ENCODE measurements around the gene ZGRF1. TPM values are rescaled to one million over a fixed set of nuclear protein-coding genes. Genes with fewer than 3 reads are reported as not detected.
"Not testable (repeated sequence)": the region's sequence is repeated elsewhere in the genome, so short reads cannot be mapped to it uniquely, and the experiment has no call there.

ZGRF1 gene
- polyA plus RNA-seq, 1 experiment: 2.0 TPM

GRCh38 chr4:112502871-112503270 is 133.8 kb downstream of the ZGRF1 start:
- H3K27ac ChIP-seq (ENCODE audit: low read depth, low read length): no peak overlapping the region
- H3K4me3 ChIP-seq (ENCODE audit: low read depth, low read length): no peak overlapping the region
- no peak for DNase-seq (ENCODE audit: low read depth, low spot score)
- CTCF ChIA-PET: interaction anchor here (0.7 to 1.7 kb wide), 4 partner anchors 14 to 262 kb away, joined by 3 to 5 read pairs (median 3); no protein-coding TSS in a partner anchor
- no peak for TF ChIP-seq CTCF (IDR thresholded peaks at IDR 0.05; ENCODE audit: low read depth, low read length)
- POLR2A ChIA-PET: no interaction called here
- peaks cover 15% of the 10 kb centered on the region for H3K27me3 ChIP-seq (ENCODE audit: control insufficient read depth, insufficient read depth, low read length)
- H3K9me3 ChIP-seq (ENCODE audit: control insufficient read depth, insufficient read depth, low read length): no peaks in the 10 kb centered on the region

GRCh38 chr4:112492321-112492720 is 144.4 kb downstream of the ZGRF1 start:
- no peaks in the 10 kb centered on the region for H3K9me3 ChIP-seq (ENCODE audit: control insufficient read depth, insufficient read depth, low read length)
- TF ChIP-seq CTCF (IDR thresholded peaks at IDR 0.05; ENCODE audit: low read depth, low read length): no peak
- no peaks in the 10 kb centered on the region for H3K27me3 ChIP-seq (ENCODE audit: control insufficient read depth, insufficient read depth, low read length)
- H3K4me3 ChIP-seq (ENCODE audit: low read depth, low read length): no peak overlapping the region
- CTCF ChIA-PET: no interaction called here
- POLR2A ChIA-PET: no interaction called here
- no peak for DNase-seq (ENCODE audit: low read depth, low spot score)
- no peak overlapping the region for H3K27ac ChIP-seq (ENCODE audit: low read depth, low read length)

- H3K27ac ChIP-seq (ENCODE audit: low read depth, low read length); H3K27me3 ChIP-seq (ENCODE audit: control insufficient read depth, insufficient read depth, low read length); POLR2A ChIA-PET; DNase-seq (ENCODE audit: low read depth, low spot score); H3K9me3 ChIP-seq (ENCODE audit: control insufficient read depth, insufficient read depth, low read length); CTCF ChIA-PET; H3K4me3 ChIP-seq (ENCODE audit: low read depth, low read length): not testable (repeated sequence)
Observed at GRCh38 chr4:112490808-112491207, 145.9 kb downstream of the ZGRF1 start.

Small RNAs within 50 kb of the gene (small RNA-seq; reads per million reads assigned to genes)
- gene MIR302A (ENCODE audit: insufficient read length, low read depth) (23.7 reads per million, percentile 81 among the genes with 10 or more reads in this experiment), gene MIR302C (ENCODE audit: insufficient read length, low read depth) (13.2 reads per million, percentile 74 among the genes with 10 or more reads in this experiment), gene MIR302D (ENCODE audit: insufficient read length, low read depth) (3.0 reads per million, percentile 17 among the genes with 10 or more reads in this experiment), gene MIR367 (ENCODE audit: insufficient read length, low read depth) (9.4 reads per million, percentile 69 among the genes with 10 or more reads in this experiment)

Other genes with a start within 250 kb of the ZGRF1 start
- gene NEUROG2, start 120.7 kb downstream of the ZGRF1 start, polyA plus RNA-seq (2011; rRNA removed): not detected in 2 replicates
- 22.8 and 44.2 TPM in 2 replicates for gene LARP7, start 234 bp upstream of the ZGRF1 start, polyA plus RNA-seq (2011; rRNA removed)